Measurements from ENCODE around the gene SLC27A4. TPM values are rescaled to one million over a fixed set of nuclear protein-coding genes. Genes with fewer than 3 reads are reported as not detected.

Gene SLC27A4
- total RNA-seq, 1 experiment from 2014 or later, result 17.0 TPM

DNA sequence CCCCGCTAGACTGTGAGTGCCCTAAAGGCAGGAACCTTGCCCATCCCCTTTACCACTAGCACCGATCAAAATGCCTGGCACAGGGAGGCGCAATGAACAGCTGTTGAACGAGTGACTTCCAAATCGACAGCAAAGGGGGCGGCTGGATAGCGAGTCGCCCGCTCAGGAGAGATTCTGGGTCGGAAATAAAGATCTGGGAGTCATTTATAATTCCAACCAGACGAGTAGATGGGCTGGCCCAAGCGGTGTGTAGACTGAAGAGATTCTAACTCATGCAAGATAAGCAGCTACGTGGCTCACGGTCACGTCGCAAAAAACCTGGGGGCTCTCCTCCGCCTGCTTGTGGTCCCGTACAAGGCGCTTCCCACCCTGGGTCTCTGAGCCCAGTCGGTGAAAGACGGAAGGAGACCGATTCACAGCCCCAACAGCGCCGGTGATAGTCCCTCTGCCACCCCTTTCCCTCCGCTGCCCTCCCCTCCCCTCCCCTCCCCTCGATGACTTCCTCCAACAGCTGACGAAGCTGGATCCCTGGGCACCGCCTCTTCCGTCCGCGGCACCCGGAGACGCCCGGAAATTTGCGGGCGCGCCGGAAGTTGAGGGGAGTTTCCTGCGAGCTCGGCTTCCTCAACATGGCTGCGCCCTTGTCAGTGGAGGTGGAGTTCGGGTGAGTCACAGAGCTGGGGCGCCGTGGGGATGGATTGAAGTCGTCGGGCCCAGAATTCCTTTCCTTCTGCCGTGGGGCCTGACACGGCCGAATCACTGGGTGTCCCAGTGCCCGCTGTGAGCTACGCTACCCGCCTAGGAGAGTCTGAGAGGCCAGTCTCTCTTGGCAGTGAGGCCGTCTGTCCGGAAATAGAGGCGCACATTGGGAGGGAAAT is 30.7 kb downstream of the SLC27A4 start, which contains the start of gene URM1:
TSS of gene URM1 (plus strand) at position 623 of the 878 bp plus-strand sequence. CDS start at position 630, 7 bp downstream.
- peaks cover 6% of the 10 kb centered on the region; the same call in 1 of the 2 replicates for H3K79me2 ChIP-seq (ENCODE audit: insufficient read depth, low read length)
- H3K56ac ChIP-seq (ENCODE audit: insufficient read length, low read depth, low read length), result no peak within 1 kb of the TSS
- H3K9me3 Mint-ChIP-seq, result peaks cover 0 to 4% of the 10 kb centered on the region in 2 experiments; a peak in 1 of 5 replicates
- H3K23ac ChIP-seq (ENCODE audit: insufficient read length, low read depth, low read length), result no peak within 1 kb of the TSS
- no peak within 1 kb of the TSS for H2AFZ ChIP-seq (ENCODE audit: low read length)
- H2AK5ac ChIP-seq (ENCODE audit: insufficient read length, low read length), result no peak within 1 kb of the TSS
- H4K8ac ChIP-seq (replicated peaks; ENCODE audit: insufficient read length, low read depth, low read length), result no peak within 1 kb of the TSS
- H3K4me2 ChIP-seq (ENCODE audit: insufficient read depth, insufficient read length, low read length), result peak within 1 kb of the TSS; percentile 99
- no peak within 1 kb of the TSS for H2BK12ac ChIP-seq (ENCODE audit: insufficient read length, low read depth, low read length)
- peaks cover 8% of the 10 kb centered on the region; the same call in 1 of the 2 replicates for H3K27me3 ChIP-seq (ENCODE audit: insufficient read depth, low read length)
- H3K4me1 Mint-ChIP-seq, result peaks cover 20 to 22% of the 10 kb centered on the region in 2 experiments
- no peak within 1 kb of the TSS for H2BK20ac ChIP-seq (ENCODE audit: low read depth, low read length, poor library complexity, severe bottlenecking)
- H2BK15ac ChIP-seq (ENCODE audit: low read depth, low read length), result no peak within 1 kb of the TSS
- no CpG with 5 or more reads among the region's 55 CpGs for WGBS (ENCODE audit: extremely low coverage, insufficient read length, low lambda C conversion rate)
- peak within 1 kb of the TSS; percentile 95 to 99 for H3K4me3 Mint-ChIP-seq
- H4K5ac ChIP-seq (ENCODE audit: insufficient read length, low read depth, low read length), result no peak within 1 kb of the TSS
- H3K18ac ChIP-seq (ENCODE audit: insufficient read length, low read depth, low read length), result no peak within 1 kb of the TSS
- H3K23me2 ChIP-seq (ENCODE audit: insufficient read length, low read depth, low read length, poor library complexity, severe bottlenecking), result no peaks in the 10 kb centered on the region
- H3T11ph ChIP-seq (ENCODE audit: low read length), result no peak within 1 kb of the TSS
- H3K14ac ChIP-seq (ENCODE audit: insufficient read depth, low read length), result no peak within 1 kb of the TSS
- H4K91ac ChIP-seq (ENCODE audit: insufficient read length, low read depth, low read length), result no peak within 1 kb of the TSS
- TF ChIP-seq, protein P1, sequence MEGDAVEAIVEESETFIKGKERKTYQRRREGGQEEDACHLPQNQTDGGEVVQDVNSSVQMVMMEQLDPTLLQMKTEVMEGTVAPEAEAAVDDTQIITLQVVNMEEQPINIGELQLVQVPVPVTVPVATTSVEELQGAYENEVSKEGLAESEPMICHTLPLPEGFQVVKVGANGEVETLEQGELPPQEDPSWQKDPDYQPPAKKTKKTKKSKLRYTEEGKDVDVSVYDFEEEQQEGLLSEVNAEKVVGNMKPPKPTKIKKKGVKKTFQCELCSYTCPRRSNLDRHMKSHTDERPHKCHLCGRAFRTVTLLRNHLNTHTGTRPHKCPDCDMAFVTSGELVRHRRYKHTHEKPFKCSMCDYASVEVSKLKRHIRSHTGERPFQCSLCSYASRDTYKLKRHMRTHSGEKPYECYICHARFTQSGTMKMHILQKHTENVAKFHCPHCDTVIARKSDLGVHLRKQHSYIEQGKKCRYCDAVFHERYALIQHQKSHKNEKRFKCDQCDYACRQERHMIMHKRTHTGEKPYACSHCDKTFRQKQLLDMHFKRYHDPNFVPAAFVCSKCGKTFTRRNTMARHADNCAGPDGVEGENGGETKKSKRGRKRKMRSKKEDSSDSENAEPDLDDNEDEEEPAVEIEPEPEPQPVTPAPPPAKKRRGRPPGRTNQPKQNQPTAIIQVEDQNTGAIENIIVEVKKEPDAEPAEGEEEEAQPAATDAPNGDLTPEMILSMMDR (conservative IDR thresholded peaks at IDR 0.05), result no peak
- no peaks in the 10 kb centered on the region for H3K9me3 ChIP-seq (ENCODE audit: control insufficient read depth, low read depth, low read length)
- no peak within 1 kb of the TSS for H3K27ac ChIP-seq (ENCODE audit: insufficient read length, low read depth, low read length)
- no peak within 1 kb of the TSS for H2BK5ac ChIP-seq (ENCODE audit: insufficient read length, low read length)
- H3K36me3 Mint-ChIP-seq (ENCODE audit: insufficient read depth in 1 of 3, low read depth in 3 of 3), result peaks cover 0 to 4% (median 0%) of the 10 kb centered on the region in 3 experiments; a peak in 3 of 7 replicates
- peaks cover 14% of the 10 kb centered on the region for H3K79me1 ChIP-seq (ENCODE audit: insufficient read depth, low read depth, low read length, poor library complexity, severe bottlenecking)
- H4K20me1 ChIP-seq (ENCODE audit: control insufficient read depth, insufficient read depth, insufficient read length), result no peaks in the 10 kb centered on the region
- DNase-seq, result peak; percentile 97
- H3K4me1 ChIP-seq (ENCODE audit: insufficient read depth, low read length), result peaks cover 3% of the 10 kb centered on the region; the same call in 1 of the 2 replicates
- peak within 1 kb of the TSS; percentile 79 to 95 (median 94); a peak in 6 of 7 replicates for H3K27ac Mint-ChIP-seq
- no peak within 1 kb of the TSS for H3K4ac ChIP-seq (ENCODE audit: low read depth, low read length)
- no peak within 1 kb of the TSS for H2BK120ac ChIP-seq (ENCODE audit: low read depth, low read length, poor library complexity, severe bottlenecking)
- H3K27me3 Mint-ChIP-seq (ENCODE audit: low read depth), result peaks cover 51% of the 10 kb centered on the region
- H3K9ac ChIP-seq (ENCODE audit: extremely low read depth, insufficient read length, low read length), result peak within 1 kb of the TSS; percentile 67

Measured in H9 (cell line).